Measurements from ENCODE around the gene SCARB1. TPM values are rescaled to one million over a fixed set of nuclear protein-coding genes. Genes with fewer than 3 reads are reported as not detected.

Gene SCARB1
- total RNA-seq, 2 donors from 2014 or later, result 33.0 to 36.2 TPM

GRCh38 chr12:124795081-124795948 lies 68.3 kb downstream of the SCARB1 start:
- Mint-ChIP-seq H3K4me1 (peaks cover 14% of the 10 kb centered on the region), H3K4me3 (no peak overlapping the region), H3K27me3 (ENCODE audit: insufficient read depth) (no peaks in the 10 kb centered on the region), H3K9me3 (no peaks in the 10 kb centered on the region), H3K27ac (no peak overlapping the region), H3K36me3 (ENCODE audit: low read depth) (peaks cover 28% of the 10 kb centered on the region)
- Histone ChIP-seq H3K9ac (ENCODE audit: extremely low read depth, low read length, poor library complexity, severe bottlenecking) (no peak overlapping the region), H3K36me3 (ENCODE audit: control insufficient read depth, insufficient read depth, low read length) (peaks cover 7% of the 10 kb centered on the region), H3K4me1 (ENCODE audit: control insufficient read depth, insufficient read depth, low read length) (peaks cover 5% of the 10 kb centered on the region), H3K27me3 (ENCODE audit: control insufficient read depth, insufficient read depth, low read length, poor library complexity, severe bottlenecking) (no peaks in the 10 kb centered on the region), H3K4me3 (ENCODE audit: low read length) (no peak overlapping the region), H3K9me3 (ENCODE audit: control insufficient read depth, low read length) (no peaks in the 10 kb centered on the region), H3K27ac (ENCODE audit: low read depth, low read length) (no peak overlapping the region)
- DNase-seq, result no peak
- 94% methylated on average over 3 to 6 of the region's 6 CpGs for WGBS, 2 experiments (ENCODE audit: insufficient coverage in 1 of 2, insufficient read length in 1 of 2)
- TF ChIP-seq, protein P1, sequence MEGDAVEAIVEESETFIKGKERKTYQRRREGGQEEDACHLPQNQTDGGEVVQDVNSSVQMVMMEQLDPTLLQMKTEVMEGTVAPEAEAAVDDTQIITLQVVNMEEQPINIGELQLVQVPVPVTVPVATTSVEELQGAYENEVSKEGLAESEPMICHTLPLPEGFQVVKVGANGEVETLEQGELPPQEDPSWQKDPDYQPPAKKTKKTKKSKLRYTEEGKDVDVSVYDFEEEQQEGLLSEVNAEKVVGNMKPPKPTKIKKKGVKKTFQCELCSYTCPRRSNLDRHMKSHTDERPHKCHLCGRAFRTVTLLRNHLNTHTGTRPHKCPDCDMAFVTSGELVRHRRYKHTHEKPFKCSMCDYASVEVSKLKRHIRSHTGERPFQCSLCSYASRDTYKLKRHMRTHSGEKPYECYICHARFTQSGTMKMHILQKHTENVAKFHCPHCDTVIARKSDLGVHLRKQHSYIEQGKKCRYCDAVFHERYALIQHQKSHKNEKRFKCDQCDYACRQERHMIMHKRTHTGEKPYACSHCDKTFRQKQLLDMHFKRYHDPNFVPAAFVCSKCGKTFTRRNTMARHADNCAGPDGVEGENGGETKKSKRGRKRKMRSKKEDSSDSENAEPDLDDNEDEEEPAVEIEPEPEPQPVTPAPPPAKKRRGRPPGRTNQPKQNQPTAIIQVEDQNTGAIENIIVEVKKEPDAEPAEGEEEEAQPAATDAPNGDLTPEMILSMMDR (conservative IDR thresholded peaks at IDR 0.05), result no peak

- peaks cover 5% of the 10 kb centered on the region for H3K4me1 ChIP-seq (ENCODE audit: control insufficient read depth, insufficient read depth, low read length)
- peaks cover 20% of the 10 kb centered on the region for H3K36me3 Mint-ChIP-seq (ENCODE audit: low read depth)
- TF ChIP-seq, protein P1 (conservative IDR thresholded peaks at IDR 0.05), result no peak
- peaks cover 7% of the 10 kb centered on the region for H3K36me3 ChIP-seq (ENCODE audit: control insufficient read depth, insufficient read depth, low read length)
- 92 to 95% methylated on average over 10 to 15 of the region's 15 CpGs for WGBS, 2 experiments (ENCODE audit: insufficient coverage in 1 of 2, insufficient read length in 1 of 2)
- peak overlapping the region; percentile 29 for H3K27ac ChIP-seq (ENCODE audit: low read depth, low read length)
- peaks cover 14% of the 10 kb centered on the region for H3K4me1 Mint-ChIP-seq
- no peaks in the 10 kb centered on the region for H3K9me3 Mint-ChIP-seq
- H3K4me3 Mint-ChIP-seq, result no peak overlapping the region
- H3K27me3 Mint-ChIP-seq (ENCODE audit: insufficient read depth), result no peaks in the 10 kb centered on the region
- no peaks in the 10 kb centered on the region for H3K9me3 ChIP-seq (ENCODE audit: control insufficient read depth, low read length)
- no peak overlapping the region for H3K27ac Mint-ChIP-seq
- H3K9ac ChIP-seq (ENCODE audit: extremely low read depth, low read length, poor library complexity, severe bottlenecking), result no peak overlapping the region
- no peaks in the 10 kb centered on the region for H3K27me3 ChIP-seq (ENCODE audit: control insufficient read depth, insufficient read depth, low read length, poor library complexity, severe bottlenecking)
- no peak for DNase-seq
- no peak overlapping the region for H3K4me3 ChIP-seq (ENCODE audit: low read length)
Observed at GRCh38 chr12:124792961-124793441, 70.7 kb downstream of the SCARB1 start.

GRCh38 chr12:124792156-124792555 lies 71.5 kb downstream of the SCARB1 start:
- Histone ChIP-seq H3K9me3 (ENCODE audit: control insufficient read depth, low read length) (no peaks in the 10 kb centered on the region), H3K36me3 (ENCODE audit: control insufficient read depth, insufficient read depth, low read length) (peaks cover 7% of the 10 kb centered on the region), H3K27ac (ENCODE audit: low read depth, low read length) (no peak overlapping the region), H3K4me1 (ENCODE audit: control insufficient read depth, insufficient read depth, low read length) (peaks cover 2% of the 10 kb centered on the region), H3K9ac (ENCODE audit: extremely low read depth, low read length, poor library complexity, severe bottlenecking) (no peak overlapping the region), H3K27me3 (ENCODE audit: control insufficient read depth, insufficient read depth, low read length, poor library complexity, severe bottlenecking) (no peaks in the 10 kb centered on the region), H3K4me3 (ENCODE audit: low read length) (no peak overlapping the region)
- WGBS, 2 experiments (ENCODE audit: insufficient coverage in 1 of 2, insufficient read length in 1 of 2), result 91 to 100% methylated on average over 6 to 13 of the region's 13 CpGs
- Mint-ChIP-seq H3K27ac (no peak overlapping the region), H3K36me3 (ENCODE audit: low read depth) (peaks cover 16% of the 10 kb centered on the region), H3K27me3 (ENCODE audit: insufficient read depth) (no peaks in the 10 kb centered on the region), H3K4me3 (no peak overlapping the region), H3K9me3 (no peaks in the 10 kb centered on the region), H3K4me1 (peaks cover 7% of the 10 kb centered on the region)
- TF ChIP-seq, protein P1 (conservative IDR thresholded peaks at IDR 0.05), result no peak
- DNase-seq, result no peak

Measured in endodermal cell (in vitro differentiated cells).